Endothelial cell of umbilical vein (primary cell): ENCODE data around the gene TNFSF9. TPM values are rescaled to one million over a fixed set of nuclear protein-coding genes. Genes with fewer than 3 reads are reported as not detected.

Source experiments
- BruUV-seq: library from RNA; stranded (reverse); fragments of 400-500 nt; replicated peaks from 2 replicates; lab custom pipeline; 2021; lab: Mats Ljungman, UMichigan
- CTCF ChIA-PET: fragments of 300-600, 350-600 bp; sonication (Branson Sonifier 250); formaldehyde crosslinking; loops from one replicate; lab custom pipeline; 2021; ENCODE audit warnings: antibody characterized with exemption, inconsistent platforms; lab: Charles Lee
- POLR2A ChIA-PET: fragments of 300-600, 350-600 bp; sonication (Branson Sonifier 250); formaldehyde crosslinking; loops from one replicate; lab custom pipeline; 2021; ENCODE audit warnings: antibody characterized with exemption, inconsistent platforms; lab: Charles Lee
- DNase-seq: peaks from one replicate; pipeline ENCODE4 v3.0.0-alpha.2; 2011; ENCODE audit warnings: low read depth, low spot score
- FAIRE-seq: peaks from 2 replicates; lab custom pipeline; 2011; peaks lifted over from hg19 to GRCh38; lab: Jason Lieb, UNC
- H2AFZ ChIP-seq: 2 replicates; pipeline ENCODE4 v1.6.0; 2012; ENCODE audit warnings: low read depth, low read length, control low read depth, inconsistent platforms
- H3K27ac ChIP-seq: 2 replicates; pipeline ENCODE4 v1.5.1; 2011; ENCODE audit warnings: low read depth, mild to moderate bottlenecking, control low read depth, low read length, moderate library complexity; ENCODE audit not compliant: insufficient read depth
- H3K27me3 ChIP-seq, 2 experiments: 2 replicates each; pipeline versions ENCODE4 v1.6.0 to v1.6.1; 2011; ENCODE audit warnings: low read length in 2 of 2, mixed read lengths in 1 of 2; ENCODE audit not compliant: control insufficient read depth in 2 of 2, insufficient read depth in 2 of 2
- H3K36me3 ChIP-seq, 2 experiments: 2 replicates in 1 of 2; 3 replicates in 1 of 2; pipeline ENCODE4 v1.5.1; 2011; ENCODE audit warnings: low read length in 2 of 2, mild to moderate bottlenecking in 1 of 2, moderate library complexity in 1 of 2; ENCODE audit not compliant: control insufficient read depth in 2 of 2, insufficient read depth in 2 of 2; ENCODE audit errors: extremely low read depth in 1 of 2
- H3K4me1 ChIP-seq: 3 replicates; pipeline ENCODE4 v1.5.1; 2011; ENCODE audit warnings: mild to moderate bottlenecking, low read length; ENCODE audit not compliant: control insufficient read depth, insufficient read depth; ENCODE audit errors: extremely low read depth
- H3K4me2 ChIP-seq: 2 replicates; pipeline ENCODE4 v1.6.1; 2011; ENCODE audit warnings: low read length, control low read depth, mixed read lengths; ENCODE audit not compliant: insufficient read depth
- H3K4me3 ChIP-seq, 3 experiments: fragments of 200-600 bp in 1 of 3; sonication (generic), shearing (Covaris generic) in 1 of 3; replicated peaks in 1 of 3; 2 replicates each; pipeline ENCODE4 v1.5.1; 2011 to 2016; ENCODE audit warnings: control low read depth in 3 of 3, low read length in 3 of 3, mild to moderate bottlenecking in 2 of 3, inconsistent platforms in 1 of 3, low read depth in 1 of 3, moderate library complexity in 1 of 3; ENCODE audit not compliant: insufficient read depth in 1 of 3
- H3K79me2 ChIP-seq: 2 replicates; pipeline ENCODE4 v1.6.0; 2012; ENCODE audit warnings: low read length, inconsistent platforms; ENCODE audit not compliant: control insufficient read depth, insufficient read depth
- H3K9ac ChIP-seq: replicated peaks from 2 replicates; pipeline ENCODE3; 2011; ENCODE audit warnings: low read length, control low read depth; ENCODE audit not compliant: insufficient read depth; ENCODE audit errors: extremely low read depth
- H3K9me1 ChIP-seq: replicated peaks from 3 replicates; pipeline ENCODE4 v1.6.0; 2011; ENCODE audit warnings: mild to moderate bottlenecking, low read length; ENCODE audit not compliant: control insufficient read depth, insufficient read depth; ENCODE audit errors: extremely low read depth
- H3K9me3 ChIP-seq: replicated peaks from 2 replicates; pipeline ENCODE4 v1.5.1; 2012; ENCODE audit warnings: low read length, inconsistent platforms; ENCODE audit not compliant: control insufficient read depth, insufficient read depth
- H4K20me1 ChIP-seq: replicated peaks from 2 replicates; pipeline ENCODE3; 2011; ENCODE audit warnings: mild to moderate bottlenecking, low read length; ENCODE audit not compliant: control insufficient read depth, insufficient read depth; ENCODE audit errors: extremely low read depth
- CTCF ChIP-seq, 2 donors: IDR thresholded peaks; 1 replicate in 1 of 2; 2 replicates in 1 of 2; pipeline ENCODE4 v1.5.1; 2011; ENCODE audit warnings: low read length in 2 of 2, mild to moderate bottlenecking in 2 of 2, moderate library complexity in 2 of 2, control low read depth in 1 of 2, inconsistent platforms in 1 of 2, low read depth in 1 of 2; ENCODE audit not compliant: insufficient read depth in 1 of 2; ENCODE audit errors: extremely low read depth in 1 of 2
- EZH2 ChIP-seq: IDR thresholded peaks from 2 replicates; pipeline ENCODE4 v1.6.1; 2012; ENCODE audit warnings: borderline replicate concordance, low read depth, mild to moderate bottlenecking, moderate library complexity, low read length, inconsistent platforms; ENCODE audit not compliant: severe bottlenecking
- FOS ChIP-seq: IDR thresholded peaks from 2 replicates; pipeline ENCODE4 v1.6.1; 2011; ENCODE audit warnings: mild to moderate bottlenecking, low read length, moderate library complexity, borderline replicate concordance; ENCODE audit not compliant: insufficient read depth
- GATA2 ChIP-seq: IDR thresholded peaks from 2 replicates; pipeline ENCODE4 v1.7.0; 2011; ENCODE audit warnings: low read depth, mild to moderate bottlenecking, moderate library complexity, mixed read lengths, low read length; ENCODE audit not compliant: insufficient read length, insufficient read depth
- JUN ChIP-seq: IDR thresholded peaks from 2 replicates; pipeline ENCODE4 v1.6.1; 2011; ENCODE audit warnings: borderline replicate concordance, low read depth; ENCODE audit not compliant: insufficient read length, insufficient read depth
- MAX ChIP-seq: IDR thresholded peaks from 2 replicates; pipeline ENCODE4 v1.6.1; 2011; ENCODE audit not compliant: insufficient read depth, insufficient read length
- MYC ChIP-seq: IDR thresholded peaks from one replicate; pipeline ENCODE4 v1.6.1; 2011; ENCODE audit warnings: mild to moderate bottlenecking, low read depth, low read length
- POLR2A ChIP-seq: IDR thresholded peaks from 2 replicates; pipeline ENCODE4 v1.6.1; 2012; ENCODE audit warnings: low read depth, mild to moderate bottlenecking, control low read depth, low read length
- POLR2AphosphoS5 ChIP-seq: IDR thresholded peaks from 2 replicates; pipeline ENCODE4 v1.6.1; 2012; ENCODE audit warnings: low read depth, mild to moderate bottlenecking, control low read depth, low read length, moderate library complexity; ENCODE audit not compliant: insufficient read depth
- dilution Hi-C: fragments of 300-500 bp; cut with MboI; formaldehyde crosslinking; loops from one replicate; pipeline ENCODE4 v1.15.0; 2019; ENCODE audit warnings: low sequenced_read_pairs; ENCODE audit not compliant: extremely low pct_ligation_motif_present
- intact Hi-C: fragments of 100-400 bp; cut with micrococcal nuclease; formaldehyde crosslinking; loops from one replicate; pipeline ENCODE4 v1.10.0; 2022
- polyA plus RNA-seq, 4 experiments: library from polyadenylated mRNA; depleted of rRNA in 3 of 4; stranded (reverse) in 3 of 4; unstranded in 1 of 4; fragments of >200 nt; gene quantifications; 2 replicates each; pipeline versions ENCODE4 v1.2.1 to v1.2.3, GENCODE V29; 2011 to 2012; ENCODE audit warnings: missing spikeins in 1 of 4
- total RNA-seq: library from RNA; stranded (reverse); gene quantifications from 2 replicates; pipeline ENCODE4 v1.2.3, GENCODE V29; 2021

Gene TNFSF9
- total and polyA plus RNA-seq, 2 donors (not counting 3 experiments of a cell fraction or from before 2014, with no cell fraction given): 0.52 to 0.53 TPM

- H3K79me2 ChIP-seq: no peaks in the 10 kb centered on the region
- no peaks in the 10 kb centered on the region for H4K20me1 ChIP-seq
- ChIA-PET POLR2A (no interaction called here), CTCF (interaction anchor here (0.7 to 2.4 kb wide), 5 partner anchors 14 to 380 kb away, joined by 3 to 7 read pairs (median 3); no protein-coding TSS in a partner anchor)
- H3K27me3 ChIP-seq: no peaks in the 10 kb centered on the region
- no peaks in the 10 kb centered on the region for H3K9me3 ChIP-seq
- no peak for TF ChIP-seq POLR2A
- no peak for TF ChIP-seq GATA2
- no peak for TF ChIP-seq MAX
- TF ChIP-seq POLR2AphosphoS5: no peak
- no peak for TF ChIP-seq EZH2
- TF ChIP-seq CTCF (IDR thresholded peaks at IDR 0.05; ENCODE audit: extremely low read depth in 1 of 2, insufficient read depth in 1 of 2, low read depth in 1 of 2, low read length in 2 of 2): no peak
- TF ChIP-seq MYC: no peak
- TF ChIP-seq JUN: no peak
- TF ChIP-seq FOS: no peak
- no peak overlapping the region for H2AFZ ChIP-seq
- FAIRE-seq: no peak
- intact Hi-C loops: loop anchor here (2.0 kb wide), 1 partner anchor 380 kb away; no protein-coding TSS in a partner anchor
- no peak overlapping the region for H3K27ac ChIP-seq
- no peaks in the 10 kb centered on the region for H3K9me1 ChIP-seq
- H3K4me1 ChIP-seq: no peaks in the 10 kb centered on the region
- no peaks in the 10 kb centered on the region for H3K36me3 ChIP-seq
- H3K9ac ChIP-seq: no peak overlapping the region
- dilution Hi-C loops: no loop called here
- no peak for DNase-seq
- no TSS peak for BruUV-seq
- no peak overlapping the region for H3K4me2 ChIP-seq
- no peak overlapping the region for H3K4me3 ChIP-seq
These were observed 47.6 kb upstream of the TNFSF9 start for GRCh38 chr19:6483235-6483634.
